Stimulated activated naive CD8-positive, alpha-beta T cell treated with anti-CD3 and anti-CD28 coated beads, Interleukin-15, Interleukin-2, amounts not matched to agents 100 U/mL and 50 U/mL, for 24 hours (primary cell): Measurements from ENCODE around the gene PERCC1.

ENCODE experiments used
- ATAC-seq: fragments of 150-1000 bp; cut with Tn5 transposase; one replicate; pipeline ENCODE4 v1.10.0; 2021
- DNase-seq: peaks from one replicate; pipeline ENCODE4 v3.0.0; 2021

Gene PERCC1

GRCh38 chr16:1412847-1413246 is 18.0 kb upstream of the PERCC1 start:
- ATAC-seq, result no peak
- DNase-seq, result no peak

DNA sequence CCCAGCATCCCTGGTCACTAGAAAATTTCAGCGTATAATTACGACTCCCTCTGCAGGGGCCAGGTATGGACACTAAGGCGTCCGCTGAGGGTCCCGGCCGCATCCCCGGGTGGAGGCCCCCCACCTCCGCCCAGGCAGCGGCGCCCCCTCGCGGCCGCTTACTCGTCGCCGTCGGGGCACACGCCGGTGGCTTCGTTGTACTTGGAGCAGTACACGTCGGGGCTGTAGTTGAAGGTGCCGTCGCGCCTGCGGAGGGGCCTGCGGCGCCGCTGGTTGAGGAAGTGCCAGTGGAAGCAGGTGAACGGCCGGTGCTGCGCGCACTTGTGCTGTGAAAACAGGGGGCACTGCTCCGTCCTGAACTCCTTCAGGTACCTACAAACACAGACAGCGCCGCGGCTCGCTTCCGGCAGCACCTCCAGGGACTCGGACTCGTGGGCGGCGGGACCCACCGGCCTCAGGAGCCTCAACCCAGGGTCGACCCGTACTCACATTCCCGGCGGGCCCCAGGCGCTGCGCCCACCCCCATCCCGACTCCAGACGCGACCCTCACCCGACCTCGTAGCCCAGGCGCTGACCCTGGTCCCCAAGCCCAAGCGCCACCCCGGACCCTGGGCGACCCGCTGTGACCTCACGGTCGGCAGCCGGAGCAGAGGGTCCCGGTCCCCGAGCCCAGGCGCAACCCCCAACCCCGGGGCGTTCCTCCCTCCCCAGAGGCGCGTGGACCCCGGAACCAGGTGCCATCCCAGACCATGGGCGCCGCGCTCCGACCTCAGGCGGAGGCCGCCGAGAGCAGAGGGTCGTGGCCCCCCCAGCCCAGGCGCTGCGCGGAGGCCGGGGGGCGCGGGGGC is 17.0 kb upstream of the PERCC1 start:
- peak; percentile 74 for ATAC-seq

DNA sequence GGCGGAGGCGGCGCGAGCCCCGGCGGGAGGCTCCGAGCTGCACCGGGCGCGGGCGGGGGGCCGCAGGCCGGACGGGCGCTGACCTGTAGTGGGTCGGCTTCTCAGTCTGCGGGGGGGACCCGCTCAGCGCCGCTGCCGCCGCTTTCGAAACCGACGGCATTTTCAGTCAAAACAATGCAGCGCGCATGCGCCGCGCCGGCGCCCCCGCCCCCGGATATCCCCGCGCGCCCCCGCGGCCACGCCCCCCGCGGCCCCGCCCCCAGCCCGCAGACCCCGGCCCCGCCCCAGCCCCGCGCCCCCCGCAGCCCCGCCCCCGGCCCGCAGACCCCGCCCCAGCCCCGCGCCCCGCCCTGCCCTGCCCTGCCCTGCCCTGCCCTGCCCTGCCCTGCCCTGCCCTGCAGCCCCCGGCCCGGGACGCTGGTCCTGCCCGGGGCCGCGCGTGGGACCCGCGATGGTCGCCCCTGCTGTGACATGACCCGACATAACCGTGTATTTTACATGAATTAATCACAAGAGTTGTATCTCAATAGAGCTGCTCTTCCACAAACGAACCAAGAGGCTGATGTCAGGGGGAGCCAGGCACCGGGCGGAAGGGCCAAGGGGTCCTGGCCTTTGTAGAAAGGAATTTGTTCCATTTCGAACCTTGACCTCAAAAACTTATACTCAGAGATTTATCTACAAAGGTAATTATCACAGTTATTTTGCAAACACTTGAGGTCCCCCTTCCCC is 16.2 kb upstream of the PERCC1 start, which contains the start of gene UNKL:
Gene UNKL, minus strand, starts transcription at position 173 of the 729 bp plus-strand sequence. Its CDS starts 13 bp downstream, at position 160.
- ATAC-seq, result peak; percentile 55
- DNase-seq, result peak; percentile 87

More for the DNA sequence above, 17.0 kb upstream of the PERCC1 start:
- DNase-seq, result peak; percentile 83

- DNase-seq (no peak), ATAC-seq (no peak)
Measured at GRCh38 chr16:1416521-1416941, 14.3 kb upstream of the PERCC1 start.

- DNase-seq, result peak; percentile 24
- peak; percentile 0 for ATAC-seq
Measured at GRCh38 chr16:1420111-1420539, 10.8 kb upstream of the PERCC1 start.

DNA sequence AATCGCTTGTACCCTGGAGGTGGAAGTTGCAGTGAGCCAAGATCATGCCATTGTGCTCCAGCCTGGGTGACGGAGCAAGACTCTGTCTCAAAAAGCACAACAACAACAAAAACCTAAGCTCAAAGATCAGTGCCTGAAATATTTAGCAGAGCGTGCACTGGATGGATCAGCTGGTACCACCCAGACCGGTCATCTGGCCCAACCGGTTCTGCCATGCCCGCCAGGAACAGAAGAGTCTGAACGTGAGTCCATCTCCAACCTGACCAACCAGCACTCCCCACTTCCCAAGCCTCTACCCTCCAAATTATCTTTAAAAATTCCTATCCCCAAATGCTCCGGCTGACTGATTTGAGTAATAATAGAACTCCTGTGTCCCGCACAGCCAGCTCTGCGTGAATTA is 8.8 kb upstream of the PERCC1 start:
- DNase-seq, result no peak
- ATAC-seq, result no peak

- ATAC-seq (no peak), DNase-seq (no peak)
Measured at GRCh38 chr16:1424028-1424427, 6.8 kb upstream of the PERCC1 start.

- DNase-seq, result no peak
- ATAC-seq, result no peak
Measured at GRCh38 chr16:1425616-1426370, 5.1 kb upstream of the PERCC1 start.

DNA sequence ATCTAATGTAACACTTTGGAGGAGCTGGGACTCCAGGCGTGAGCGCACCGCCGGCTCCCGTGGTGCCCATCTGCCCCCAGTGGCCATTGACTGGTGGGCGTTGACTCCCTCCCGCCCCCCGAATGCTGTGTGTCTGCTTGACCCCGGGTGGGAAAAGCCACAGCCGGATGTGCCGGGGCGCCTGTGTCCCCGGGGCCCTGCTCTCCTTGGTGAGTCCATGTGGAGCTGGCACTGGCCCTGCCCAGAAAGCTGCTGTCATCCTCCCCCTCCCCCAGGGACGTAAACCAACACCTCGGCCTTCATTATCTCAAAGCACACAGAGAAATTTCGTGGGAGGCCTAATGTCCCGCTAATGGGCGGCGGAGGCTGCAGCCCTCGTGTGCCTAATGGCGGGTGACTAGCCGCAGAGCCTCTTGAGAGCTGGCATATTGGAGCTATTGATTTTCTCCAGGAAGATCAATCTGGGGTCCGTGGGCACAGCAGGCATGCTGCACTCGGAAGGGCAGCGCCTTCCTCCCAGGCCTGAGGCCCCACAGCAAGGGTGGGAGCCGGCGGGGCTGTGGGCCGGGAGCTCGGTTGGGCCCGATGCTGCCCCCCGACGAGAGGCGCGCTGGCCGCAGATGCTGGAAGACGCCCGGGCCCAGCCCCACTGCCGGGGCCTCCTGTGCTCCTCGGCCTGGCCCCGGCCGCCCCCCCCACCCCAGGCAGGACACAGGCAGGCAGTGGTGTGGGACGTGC is 4.0 kb upstream of the PERCC1 start:
- no peak for DNase-seq
- no peak for ATAC-seq

- ATAC-seq (no peak), DNase-seq (no peak)
Measured at GRCh38 chr16:1427473-1428461, 3.1 kb upstream of the PERCC1 start.

DNA sequence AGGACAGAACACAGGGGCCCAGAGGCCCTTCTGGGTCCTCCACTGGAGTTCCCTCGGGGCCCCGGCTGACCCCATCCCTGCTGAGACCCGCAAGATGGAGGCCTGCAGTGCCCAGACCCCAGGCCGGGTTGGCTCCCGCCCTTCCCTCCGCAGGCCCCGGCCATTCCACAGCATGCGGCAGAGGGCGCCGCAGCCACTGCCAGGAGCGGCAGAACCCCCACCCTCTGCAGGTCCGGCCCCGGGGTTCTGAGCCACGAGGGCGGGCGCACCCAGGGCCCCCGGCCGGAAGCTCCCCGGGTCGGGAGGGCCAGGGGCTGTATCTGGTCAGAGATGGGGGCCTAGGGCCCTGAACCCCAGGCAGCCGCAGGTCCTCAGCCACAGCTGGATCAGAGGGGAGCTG is 2.4 kb upstream of the PERCC1 start:
- ATAC-seq (peak; percentile 67), DNase-seq (peak; percentile 75)

DNA sequence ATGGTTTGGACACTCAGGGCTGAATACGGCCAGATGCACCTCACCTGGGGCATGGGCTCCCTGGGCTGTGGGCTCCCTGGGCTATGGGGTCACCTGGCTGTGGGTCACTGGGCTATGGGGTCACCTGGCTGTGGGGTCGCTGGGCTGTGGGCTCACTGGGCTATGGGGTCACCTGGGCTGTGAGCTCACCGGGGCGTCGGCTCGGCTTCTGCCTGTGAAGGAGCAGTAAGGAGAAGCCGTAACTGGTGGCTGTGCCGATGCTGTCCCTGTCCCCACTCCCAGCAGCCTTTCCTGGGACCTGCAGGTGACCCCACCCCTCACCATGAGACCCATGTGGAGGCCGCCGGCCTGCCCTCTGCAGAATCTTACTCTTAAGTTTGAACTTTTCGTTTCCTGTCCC is 1.9 kb upstream of the PERCC1 start:
- DNase-seq (no peak), ATAC-seq (no peak)

GRCh38 chr16:1429631-1430030 is 1.2 kb upstream of the PERCC1 start:
- DNase-seq (no peak), ATAC-seq (no peak)

DNA sequence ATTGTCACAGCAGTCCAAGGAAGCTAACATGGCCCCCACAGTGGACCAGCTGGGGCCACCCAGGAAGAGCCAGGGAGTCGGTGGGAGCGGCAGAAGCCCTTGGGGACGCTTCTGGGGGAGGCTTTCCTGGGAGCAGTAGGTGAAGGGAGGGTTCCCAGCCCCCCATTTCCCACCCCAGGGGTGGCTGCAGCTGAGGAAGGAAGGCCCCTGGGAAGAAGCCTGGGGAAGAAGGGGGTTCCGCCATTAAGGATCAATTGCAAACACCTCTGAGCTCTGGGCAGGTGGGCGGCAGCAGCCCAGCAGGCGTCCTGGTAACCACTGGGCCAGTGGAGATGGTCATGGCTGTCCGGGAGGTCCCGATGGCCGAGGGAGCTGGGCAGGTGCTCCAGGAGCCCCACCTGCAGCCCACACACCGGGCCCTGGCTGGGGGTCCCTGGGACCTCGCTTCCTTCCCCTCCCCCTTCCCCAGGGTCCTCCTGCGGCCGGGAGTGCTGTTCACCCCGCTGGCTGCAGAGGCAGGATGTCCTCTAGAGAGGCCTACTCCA is 592 bp upstream of the PERCC1 start:
- no peak for DNase-seq
- no peak for ATAC-seq

- ATAC-seq (no peak), DNase-seq (no peak)
Measured at GRCh38 chr16:1431497-1432270, 806 bp downstream of the PERCC1 start.

DNA sequence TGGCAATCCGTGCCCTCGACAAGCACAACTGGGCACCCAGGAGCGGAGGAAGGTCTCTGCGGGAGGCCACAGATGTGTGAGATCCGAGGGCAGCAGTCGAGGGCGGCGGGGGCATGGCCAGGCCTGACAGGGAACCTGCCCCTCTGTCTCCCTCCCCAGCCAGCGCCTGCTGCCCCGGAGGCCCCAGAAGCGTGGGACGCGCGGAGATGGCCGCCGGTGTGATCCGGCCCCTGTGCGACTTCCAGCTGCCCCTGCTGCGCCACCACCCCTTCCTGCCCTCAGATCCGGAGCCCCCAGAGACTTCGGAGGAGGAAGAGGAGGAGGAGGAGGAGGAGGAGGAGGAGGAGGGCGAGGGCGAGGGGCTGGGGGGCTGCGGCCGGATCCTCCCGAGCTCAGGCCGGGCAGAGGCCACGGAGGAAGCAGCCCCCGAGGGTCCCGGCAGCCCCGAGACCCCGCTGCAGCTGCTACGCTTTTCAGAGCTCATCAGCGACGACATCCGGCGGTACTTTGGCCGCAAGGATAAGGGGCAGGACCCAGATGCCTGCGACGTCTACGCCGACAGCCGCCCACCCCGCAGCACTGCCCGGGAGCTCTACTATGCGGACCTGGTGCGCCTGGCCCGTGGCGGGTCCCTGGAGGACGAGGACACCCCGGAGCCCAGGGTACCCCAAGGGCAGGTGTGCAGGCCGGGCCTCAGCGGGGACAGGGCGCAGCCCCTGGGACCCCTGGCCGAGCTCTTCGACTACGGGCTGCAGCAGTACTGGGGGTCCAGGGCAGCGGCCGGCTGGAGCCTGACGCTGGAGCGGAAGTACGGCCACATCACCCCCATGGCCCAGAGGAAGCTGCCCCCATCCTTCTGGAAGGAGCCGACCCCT is 1.7 kb downstream of the PERCC1 start:
- ATAC-seq, result peak; percentile 6
- peak; percentile 32 for DNase-seq

GRCh38 chr16:1433263-1433560 is 2.3 kb downstream of the PERCC1 start:
- ATAC-seq (no peak), DNase-seq (no peak)

DNA sequence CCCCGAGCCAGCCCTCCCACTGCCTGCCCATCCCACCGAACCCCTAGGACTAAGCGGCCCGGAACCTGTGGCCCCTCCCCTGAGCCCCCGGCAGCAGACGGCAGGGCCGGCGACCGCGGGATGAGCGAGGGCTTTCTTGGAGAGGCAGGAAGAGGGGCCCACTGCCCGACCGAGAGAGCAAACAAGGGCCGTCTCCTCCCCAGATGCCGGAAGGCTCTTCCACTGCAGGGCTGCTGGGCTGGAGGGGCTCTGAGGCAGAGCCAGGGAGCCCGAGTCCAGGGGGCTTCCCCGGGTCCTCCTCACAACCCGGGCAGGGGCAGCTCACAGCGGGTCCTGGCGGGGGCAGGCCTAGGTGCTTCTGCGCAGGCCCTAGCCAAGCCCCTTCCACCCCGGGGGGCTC is 2.9 kb downstream of the PERCC1 start:
- ATAC-seq, result no peak

More for the DNA sequence above, 2.9 kb downstream of the PERCC1 start:
- no peak for DNase-seq
